Right lobe of liver (tissue), 6 donors: ENCODE measurements around the gene GRIFIN. TPM values are rescaled to one million over a fixed set of nuclear protein-coding genes. Genes with fewer than 3 reads are reported as not detected.

Experiments
- ATAC-seq, 4 donors: fragments of 200-7000 bp; cut with Tn5 transposase; one replicate each; pipeline ENCODE4 v1.9.1; 2020; ENCODE audit warnings: mild to moderate bottlenecking in 4 of 4, moderate library complexity in 4 of 4
- DNase-seq, 3 donors: peaks; one replicate each; pipeline ENCODE4 v3.0.0-alpha.2; 2020
- H3K27ac ChIP-seq, 3 donors: fragments of 200-600 bp; one replicate each; pipeline ENCODE4 v1.8.0; 2022
- H3K27me3 ChIP-seq, 2 donors: fragments of 200-600 bp; one replicate each; pipeline ENCODE4 v1.8.0; 2022
- H3K36me3 ChIP-seq, 4 donors: fragments of 200-600 bp; sonication (generic) in 1 of 4; one replicate each; pipeline versions ENCODE4 v1.5.1 to v1.8.0; 2017 to 2022; ENCODE audit warnings: control low read depth in 1 of 4
- H3K4me1 ChIP-seq, 4 donors: fragments of 200-600 bp; sonication (generic) in 1 of 4; one replicate each; pipeline versions ENCODE4 v1.5.1 to v1.8.0; 2017 to 2022; ENCODE audit warnings: control low read depth in 1 of 4
- H3K4me3 ChIP-seq, 3 donors: fragments of 200-600 bp; one replicate each; pipeline ENCODE4 v1.8.0; 2022
- H3K9me3 ChIP-seq, 4 donors: fragments of 200-600 bp; sonication (generic) in 1 of 4; one replicate each; pipeline versions ENCODE4 v1.5.1 to v1.8.0; 2017 to 2022; ENCODE audit warnings: control low read depth in 1 of 4
- CTCF ChIP-seq, 4 donors: fragments of 200-600 bp in 3 of 4; fragments of 450-650 bp in 1 of 4; IDR thresholded peaks; one replicate each; pipeline versions ENCODE4 v1.5.1 to v1.8.0; 2016 to 2022; ENCODE audit warnings: antibody characterized with exemption in 4 of 4, mild to moderate bottlenecking in 2 of 4
- POLR2A ChIP-seq: fragments of 450-650 bp; IDR thresholded peaks from one replicate; pipeline ENCODE4 v1.6.1; 2017; ENCODE audit warnings: antibody characterized with exemption, mild to moderate bottlenecking
- WGBS: methylation state at CpG from one replicate; pipeline ENCODE4 v1.1.6; 2018; ENCODE audit warnings: low coverage, low lambda C conversion rate; ENCODE audit not compliant: insufficient coverage; ENCODE audit errors: missing lambda C conversion rate; 5-methylcytosine and 5-hydroxymethylcytosine counted together
- intact Hi-C, 2 donors: fragments of 100-400 bp; cut with DNase I; formaldehyde crosslinking; loops; one replicate each; pipeline versions ENCODE4 v1.11.2 to v1.14.1; 2022
- total RNA-seq, 6 experiments: library from RNA; depleted of rRNA in 2 of 6; stranded (reverse); fragments of >200 nt in 2 of 6; fragmentation: NEBNext Ultra II Directional in 3 of 6; extraction: Animal tissue kit (Norgen Biotek cat#: 25700) in 3 of 6; gene quantifications; one replicate each; pipeline versions ENCODE4 v1.1.0 to v1.2.4, GENCODE V29; 2016 to 2023
- donor health status: DM: no; HTN: yes; CAD: no.
- donor health status: DM: no; HTN: no; CAD: no.
- donor health status: DM: no; HTN: no; CAD: no.
- donor health status: DM: no; HTN: yes; CAD: no.
- donor health status: DM: no; HTN: yes; CAD: no.

GRIFIN gene
- total RNA-seq, 6 experiments from 2014 or later = not detected

GRCh38 chr7:2475678-2476015, 551 bp downstream of the GRIFIN start:
- no peak for TF ChIP-seq POLR2A
- TF ChIP-seq CTCF (IDR thresholded peaks at IDR 0.05) = no peak
- Histone ChIP-seq H3K4me1 (peaks cover 0 to 15% (median 3%) of the 10 kb centered on the region in 4 donors), H3K4me3 (no peak overlapping the region), H3K27me3 (no peaks in the 10 kb centered on the region), H3K36me3 (no peaks in the 10 kb centered on the region), H3K9me3 (no peaks in the 10 kb centered on the region), H3K27ac (no peak overlapping the region)
- WGBS = no CpG with 5 or more reads among the region's 18 CpGs
- intact Hi-C loops = loop anchor here (10.0 kb wide), 1 partner anchor 209 kb away; the partner anchor contains the start of gene AMZ1 (in 2 of the 2)
- ATAC-seq (no peak), DNase-seq (peak in 1 of 3 donors; percentile 50)

- ATAC-seq (no peak), DNase-seq (peak in 1 of 3 donors; percentile 53)
- Histone ChIP-seq H3K4me1 (peaks cover 0 to 15% (median 3%) of the 10 kb centered on the region in 4 donors), H3K27ac (no peak overlapping the region), H3K9me3 (no peaks in the 10 kb centered on the region), H3K4me3 (no peak overlapping the region), H3K36me3 (no peaks in the 10 kb centered on the region), H3K27me3 (no peaks in the 10 kb centered on the region)
- no CpG with 5 or more reads among the region's 28 CpGs for WGBS
- TF ChIP-seq POLR2A = no peak
- no peak for TF ChIP-seq CTCF (IDR thresholded peaks at IDR 0.05)
- intact Hi-C loops = loop anchor here (10.0 kb wide), 1 partner anchor 210 kb away; the partner anchor contains the start of gene AMZ1 (in 2 of the 2)
These were observed 1.2 kb downstream of the GRIFIN start for GRCh38 chr7:2474813-2475677.

- Histone ChIP-seq H3K9me3 (no peaks in the 10 kb centered on the region), H3K4me3 (no peak overlapping the region), H3K27ac (no peak overlapping the region), H3K4me1 (peaks cover 0 to 15% (median 3%) of the 10 kb centered on the region in 4 donors), H3K36me3 (no peaks in the 10 kb centered on the region), H3K27me3 (no peaks in the 10 kb centered on the region)
- no peak for TF ChIP-seq CTCF (IDR thresholded peaks at IDR 0.05)
- no peak for TF ChIP-seq POLR2A
- ATAC-seq = no peak
- intact Hi-C loops = loop anchor here (10.0 kb wide), 1 partner anchor 211 kb away; the partner anchor contains the start of gene AMZ1 (in 2 of the 2)
- DNase-seq = peak in 1 of 3 donors; percentile 50
- no CpG with 5 or more reads among the region's 15 CpGs for WGBS
These were observed 2.0 kb downstream of the GRIFIN start for GRCh38 chr7:2474224-2474623.

- Histone ChIP-seq H3K27me3 (no peaks in the 10 kb centered on the region), H3K9me3 (no peaks in the 10 kb centered on the region), H3K4me3 (no peak overlapping the region), H3K4me1 (peaks cover 0 to 13% (median 3%) of the 10 kb centered on the region in 4 donors), H3K27ac (no peak overlapping the region), H3K36me3 (no peaks in the 10 kb centered on the region)
- 69% methylated on average over 9 of the region's 12 CpGs for WGBS
- no peak for TF ChIP-seq POLR2A
- TF ChIP-seq CTCF (IDR thresholded peaks at IDR 0.05) = no peak
- no peak for DNase-seq
- no peak for ATAC-seq
- intact Hi-C loops = loop anchor here (10.0 kb wide), 1 partner anchor 211 kb away; the partner anchor contains the start of gene AMZ1 (in 2 of the 2)
These were observed 2.6 kb downstream of the GRIFIN start for GRCh38 chr7:2473496-2474180.
